HG02938 (cell line): Measurements from ENCODE around the gene ACP5.
"Not testable (repeated sequence)": the region's sequence is repeated elsewhere in the genome, so short reads cannot be mapped to it uniquely, and the experiment has no call there.

Experiments used
- ATAC-seq: cut with Tn5 transposase; IDR thresholded peaks from one replicate; pipeline ENCODE4 v1.9.1; 2021; ENCODE audit warnings: mild to moderate bottlenecking, moderate library complexity; ENCODE audit not compliant: unreplicated experiment

Gene ACP5

DNA sequence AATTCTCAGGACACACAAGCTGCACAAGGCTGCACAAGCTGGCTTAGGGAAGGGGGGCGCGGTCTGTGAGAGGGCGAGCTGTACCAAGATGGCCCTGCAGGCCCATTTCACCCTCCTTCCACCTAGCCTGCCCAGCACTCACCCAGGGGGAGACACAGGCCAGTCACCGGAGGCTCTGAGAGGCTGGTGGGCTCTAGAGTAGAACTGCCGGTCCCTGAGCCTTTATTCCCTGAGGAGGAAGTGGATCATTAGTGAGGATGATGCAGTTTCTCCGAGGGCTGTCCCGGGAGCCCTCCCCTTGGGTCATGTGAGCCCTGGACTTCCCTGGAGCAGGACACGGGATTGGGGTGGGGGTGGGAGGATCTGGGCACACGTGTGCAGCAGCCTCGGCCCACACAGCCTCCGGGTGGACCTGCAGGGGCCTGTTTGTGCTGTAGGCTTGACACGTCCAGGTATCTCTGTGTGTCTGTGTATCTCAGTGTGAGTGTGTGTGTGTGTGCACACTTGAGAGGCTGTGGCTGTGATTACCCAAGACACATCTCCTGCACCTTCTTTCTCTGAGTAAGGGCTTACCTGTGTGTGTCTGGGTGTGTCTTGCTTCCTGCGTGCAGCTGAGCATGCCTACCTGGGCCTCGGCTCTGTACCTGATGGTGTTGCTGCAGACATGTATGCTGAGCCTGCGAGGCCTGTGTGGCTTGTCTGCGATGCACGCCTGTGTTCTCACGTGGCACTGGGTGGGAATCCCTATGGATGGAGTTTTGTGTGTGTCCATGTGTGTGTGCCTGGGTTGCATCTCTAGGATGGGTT, at the start of gene ACP5:
Gene ACP5, minus strand, starts transcription at position 195 of the 807 bp plus-strand sequence. CDS start 328 bp downstream, outside the sequence.
- ATAC-seq: no peak

DNA sequence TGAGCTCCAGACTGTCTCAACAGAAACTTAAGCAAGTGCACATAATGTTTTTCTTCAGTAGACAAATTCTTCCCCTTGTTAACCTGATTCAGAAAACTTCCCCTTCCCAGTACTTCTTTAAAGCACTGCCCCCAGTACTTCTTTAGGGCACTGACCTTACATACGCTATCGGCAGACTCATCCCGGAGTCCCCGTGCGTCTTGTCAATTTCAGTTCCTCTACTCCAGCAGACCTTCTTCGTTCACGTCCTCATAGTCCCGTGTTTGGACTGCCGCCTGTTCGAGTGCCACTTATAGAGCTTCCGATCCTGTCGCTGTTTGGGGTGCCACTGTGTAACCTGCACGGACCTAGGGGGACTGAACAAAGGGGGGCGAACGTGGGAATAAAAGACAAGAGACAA, 48.8 kb upstream of the ACP5 start:
- ATAC-seq: no peak

DNA sequence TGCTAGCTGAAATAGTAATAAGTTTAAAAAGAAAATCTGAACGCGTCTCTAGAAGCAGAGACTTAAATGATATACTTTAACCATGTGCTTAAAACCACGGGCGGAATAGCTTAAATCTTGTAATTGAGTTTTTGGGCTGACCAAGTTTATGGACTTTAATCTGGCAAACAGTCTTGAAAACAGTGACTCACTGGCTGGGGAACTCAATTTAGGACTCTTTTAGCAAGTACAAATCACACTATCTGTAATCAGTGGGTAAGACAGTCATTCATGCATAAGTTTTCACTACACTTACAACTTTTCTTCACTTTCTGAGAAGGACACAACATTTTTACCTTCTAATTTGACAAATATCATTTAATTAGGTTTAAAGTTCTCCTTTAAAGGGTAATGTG, 46.6 kb upstream of the ACP5 start:
- ATAC-seq: no peak

DNA sequence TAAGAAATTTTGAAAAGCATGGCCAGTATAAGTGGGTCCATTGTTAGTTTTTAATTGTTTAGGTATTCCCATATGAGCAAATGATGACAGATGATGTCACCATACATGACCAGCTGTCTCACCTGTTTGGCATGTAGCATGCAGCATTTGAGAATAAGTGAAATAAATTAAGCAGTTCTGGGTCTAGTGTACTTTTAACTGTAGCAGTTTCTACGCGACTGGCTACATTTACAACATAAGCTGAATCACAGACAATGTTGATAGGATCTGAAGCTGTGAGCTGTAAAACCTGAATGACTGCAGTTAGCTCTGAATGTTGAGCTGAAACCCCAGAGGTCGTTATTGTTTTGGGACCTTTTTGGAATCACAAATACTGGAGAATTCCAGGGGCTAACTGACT, 45.0 kb upstream of the ACP5 start:
- not testable (repeated sequence) for ATAC-seq

DNA sequence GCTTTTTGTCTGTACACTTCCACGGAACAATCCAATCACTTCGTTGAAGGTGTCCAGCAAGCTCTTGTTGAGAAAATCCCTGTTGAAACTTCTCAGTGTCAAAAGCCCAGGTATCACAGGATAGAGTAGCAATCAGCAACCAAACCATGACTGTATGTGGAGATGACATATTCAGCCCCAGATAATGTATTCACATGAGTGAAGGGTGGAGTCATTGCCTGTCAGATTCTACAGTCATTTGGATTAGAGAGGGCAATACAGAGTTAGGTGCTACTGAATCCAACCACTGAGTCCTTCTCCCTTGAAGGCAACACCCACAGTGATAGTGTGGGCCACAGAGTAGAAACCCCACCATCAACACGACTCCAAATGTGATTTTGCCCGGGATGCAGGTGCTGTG, 43.1 kb upstream of the ACP5 start:
- ATAC-seq: no peak

DNA sequence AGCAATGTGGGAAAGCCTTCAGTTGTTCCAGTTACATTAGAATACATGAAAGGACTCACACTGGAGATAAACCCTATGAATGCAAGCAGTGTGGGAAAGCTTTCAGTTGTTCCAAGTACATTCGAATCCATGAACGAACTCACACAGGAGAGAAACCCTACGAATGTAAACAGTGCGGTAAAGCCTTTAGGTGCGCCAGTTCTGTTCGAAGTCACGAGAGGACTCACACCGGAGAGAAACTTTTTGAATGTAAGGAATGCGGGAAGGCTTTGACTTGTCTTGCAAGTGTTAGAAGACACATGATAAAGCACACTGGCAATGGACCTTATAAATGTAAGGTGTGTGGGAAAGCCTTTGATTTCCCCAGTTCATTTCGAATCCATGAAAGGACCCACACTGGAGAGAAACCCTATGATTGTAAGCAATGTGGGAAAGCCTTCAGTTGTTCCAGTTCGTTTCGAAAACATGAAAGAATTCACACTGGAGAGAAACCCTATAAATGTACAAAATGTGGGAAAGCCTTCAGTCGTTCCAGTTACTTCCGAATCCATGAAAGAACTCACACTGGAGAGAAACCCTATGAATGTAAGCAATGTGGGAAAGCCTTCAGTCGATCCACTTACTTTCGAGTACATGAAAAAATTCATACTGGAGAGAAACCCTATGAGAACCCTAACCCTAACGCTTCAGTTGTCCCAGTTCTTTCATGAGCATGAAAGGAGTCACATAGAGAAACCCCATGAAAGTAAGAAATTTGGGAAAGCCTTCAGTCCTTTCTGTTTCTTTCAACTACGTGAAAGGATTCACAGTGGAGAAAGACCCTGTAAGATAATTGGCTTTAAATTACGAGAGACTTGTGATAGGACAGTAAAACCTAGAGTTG, 40.0 kb upstream of the ACP5 start:
- ATAC-seq: no peak

DNA sequence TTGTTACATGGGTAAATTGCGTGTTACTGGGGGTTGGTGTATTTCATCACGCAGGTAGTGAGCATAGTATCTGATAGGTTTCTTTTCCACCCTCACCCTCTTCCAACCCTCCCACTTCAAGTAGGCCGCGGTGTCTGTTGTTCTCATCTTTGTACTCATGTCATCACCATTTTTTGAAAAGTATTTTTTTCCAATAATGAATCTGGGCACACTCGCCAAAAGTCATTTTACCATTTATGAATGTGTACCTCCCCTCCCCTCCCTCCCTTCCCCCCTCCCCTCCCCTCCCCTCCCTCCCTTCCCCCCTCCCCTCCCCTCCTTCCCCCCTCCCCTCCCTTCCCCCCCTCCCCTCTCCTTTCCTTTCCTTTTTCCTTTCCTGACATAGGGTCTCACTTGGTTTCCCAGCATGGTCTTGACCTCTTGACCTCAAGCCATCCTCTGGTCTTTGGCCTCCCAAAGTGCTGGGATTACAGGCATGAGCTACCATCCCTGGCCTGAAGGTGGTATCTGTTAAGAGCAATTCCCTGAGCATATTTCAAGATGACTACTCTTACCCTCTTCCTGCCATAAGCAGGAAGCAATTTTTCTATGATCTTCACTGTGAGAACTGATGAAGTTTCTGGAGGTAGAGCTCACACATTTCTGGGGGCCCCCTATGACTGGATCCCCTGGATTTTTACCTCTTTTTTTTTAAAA, 35.5 kb upstream of the ACP5 start:
- ATAC-seq: no peak

DNA sequence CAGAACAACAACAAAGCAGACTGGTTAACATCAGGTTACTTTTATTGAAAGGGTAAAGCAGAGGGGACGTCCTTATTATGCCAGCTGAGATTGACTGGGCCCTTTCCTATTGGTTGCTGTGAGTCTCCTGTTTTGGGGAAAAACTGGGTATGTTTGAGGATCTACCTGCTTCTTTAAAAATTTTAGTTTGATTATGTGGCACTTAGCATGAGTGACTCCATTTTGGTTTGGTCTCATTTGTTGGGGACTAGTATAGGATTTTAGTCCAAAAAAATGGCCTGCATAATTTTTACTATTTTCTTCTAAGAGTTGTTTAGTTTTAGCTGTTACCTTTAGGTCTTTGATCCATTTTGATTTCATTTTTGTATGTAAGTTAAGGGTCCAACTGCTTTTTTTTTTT, 34.3 kb upstream of the ACP5 start:
- no peak for ATAC-seq

DNA sequence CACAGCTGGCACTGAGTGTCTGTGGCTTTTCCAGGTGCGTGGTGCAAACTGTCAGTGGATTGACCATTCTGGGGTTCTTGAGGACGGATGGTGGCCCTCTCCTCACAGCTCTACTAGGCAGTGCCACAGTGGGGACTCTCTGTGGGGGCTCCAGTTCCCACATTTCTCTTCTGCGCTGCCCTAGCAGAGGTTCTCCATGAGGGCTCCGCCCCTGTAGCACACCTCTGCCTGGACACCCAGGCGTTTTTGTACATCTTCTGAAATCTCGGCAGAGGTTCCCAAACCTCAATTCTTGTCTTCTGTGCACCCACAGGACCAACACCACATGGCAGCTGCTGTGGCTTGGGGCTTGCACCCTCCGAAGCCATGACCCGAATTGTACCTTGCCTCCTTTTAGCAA, 29.0 kb upstream of the ACP5 start:
- ATAC-seq: no peak

DNA sequence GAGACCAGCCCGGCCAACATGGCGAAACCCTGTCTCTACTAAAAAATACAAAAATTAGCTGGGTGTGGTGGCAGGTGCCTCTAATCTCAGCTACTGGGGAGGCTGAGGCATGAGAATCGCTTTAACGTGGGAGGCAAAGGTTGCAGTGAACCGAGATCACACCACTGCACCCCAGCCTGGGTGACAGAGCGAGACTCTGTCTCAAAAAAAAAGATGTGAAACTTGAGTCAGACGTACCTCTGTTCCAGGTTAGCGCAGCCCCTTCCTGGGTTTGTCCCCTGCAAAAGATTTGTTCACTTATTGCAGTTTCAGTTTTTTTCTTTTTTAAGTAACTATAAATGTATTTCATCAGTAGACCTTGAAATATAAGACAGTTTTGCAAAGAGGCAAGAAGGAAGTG, 22.3 kb upstream of the ACP5 start:
- not testable (repeated sequence) for ATAC-seq

DNA sequence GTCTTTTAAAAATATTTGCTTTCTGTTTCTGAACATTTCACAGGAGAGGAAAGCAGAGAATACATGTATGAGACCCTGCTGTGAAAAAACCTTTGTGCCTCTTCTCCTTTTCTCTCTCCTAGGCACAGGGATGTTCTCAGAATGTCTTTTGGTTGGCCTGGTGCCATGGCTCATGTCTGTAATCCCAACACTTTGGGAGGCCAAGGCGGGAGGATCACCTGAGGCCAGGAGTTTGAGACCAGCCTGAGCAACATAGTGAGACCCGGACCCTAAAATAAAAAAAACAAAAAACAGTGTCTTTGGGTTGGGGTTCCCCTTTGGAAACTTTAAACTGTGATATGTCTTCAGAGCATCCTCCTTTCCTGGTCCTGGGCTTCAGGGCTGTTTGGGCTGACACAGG, 21.3 kb upstream of the ACP5 start:
- ATAC-seq: no peak

DNA sequence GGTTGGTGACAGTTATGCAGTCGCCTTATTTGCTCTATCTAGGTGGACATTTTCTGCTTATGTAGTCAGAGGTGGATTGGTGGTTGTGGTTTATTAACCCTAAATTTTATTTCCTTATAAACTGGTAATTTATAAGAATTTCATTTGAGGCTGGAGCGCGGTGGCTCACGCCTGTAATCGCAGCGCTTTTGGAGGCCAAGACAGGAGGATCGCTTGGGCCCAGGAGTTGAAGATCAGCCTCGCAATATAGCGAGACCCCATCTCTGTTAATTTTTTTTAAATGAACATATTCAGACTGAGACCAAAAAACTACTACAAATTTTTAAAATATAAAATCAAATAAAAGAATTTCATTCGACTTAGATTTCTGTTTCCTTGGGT, 20.6 kb upstream of the ACP5 start:
- ATAC-seq: no peak

DNA sequence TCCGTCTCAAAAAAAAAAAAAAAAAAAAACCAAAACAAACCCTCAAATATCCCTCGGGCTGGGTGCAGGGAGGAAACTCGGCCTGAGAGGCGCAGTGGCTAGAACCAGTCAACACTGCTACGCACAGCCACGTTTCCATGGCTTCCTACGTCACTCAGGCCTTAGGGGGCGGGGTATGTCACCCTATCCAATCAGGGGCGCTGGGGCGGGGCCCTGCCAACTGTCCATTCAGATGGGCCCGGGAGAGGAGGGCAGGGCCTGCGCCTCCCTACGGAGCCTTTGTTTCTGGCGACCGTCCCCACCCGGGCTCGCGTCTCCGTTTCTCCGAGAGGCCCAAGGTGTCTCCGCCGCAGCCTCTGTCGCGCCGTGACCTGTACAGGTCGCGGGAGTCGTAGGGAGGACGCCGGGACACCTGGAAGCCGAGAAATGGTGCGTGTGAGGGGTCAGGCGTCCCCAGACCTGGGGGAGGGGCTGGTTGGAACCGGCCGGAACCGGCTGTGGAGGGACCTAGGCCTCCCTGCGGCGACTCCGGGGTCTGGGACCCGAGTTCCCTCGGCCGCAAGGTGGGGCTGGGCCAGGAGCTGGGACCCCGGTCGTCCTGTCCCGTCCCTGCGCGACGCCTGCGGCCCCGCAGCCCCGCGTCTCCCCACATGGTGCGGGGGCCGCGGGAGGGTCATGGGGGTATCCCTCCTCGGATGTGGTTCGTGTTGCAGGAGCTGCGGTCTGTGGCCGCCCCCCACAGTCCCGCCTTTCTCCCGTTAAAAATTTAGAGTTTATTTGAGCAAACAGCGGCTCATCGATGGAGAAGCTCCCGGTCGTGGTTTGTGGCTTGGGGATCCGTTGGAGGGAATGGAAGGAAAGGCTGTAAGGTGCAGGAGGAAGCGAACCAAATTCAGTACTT, 20.0 kb upstream of the ACP5 start, which contains the start of gene ZNF627:
Gene ZNF627, plus strand, starts transcription at position 282 of the 901 bp plus-strand sequence. Its CDS starts 145 bp downstream, at position 427.
- ATAC-seq: peak; percentile 98

DNA sequence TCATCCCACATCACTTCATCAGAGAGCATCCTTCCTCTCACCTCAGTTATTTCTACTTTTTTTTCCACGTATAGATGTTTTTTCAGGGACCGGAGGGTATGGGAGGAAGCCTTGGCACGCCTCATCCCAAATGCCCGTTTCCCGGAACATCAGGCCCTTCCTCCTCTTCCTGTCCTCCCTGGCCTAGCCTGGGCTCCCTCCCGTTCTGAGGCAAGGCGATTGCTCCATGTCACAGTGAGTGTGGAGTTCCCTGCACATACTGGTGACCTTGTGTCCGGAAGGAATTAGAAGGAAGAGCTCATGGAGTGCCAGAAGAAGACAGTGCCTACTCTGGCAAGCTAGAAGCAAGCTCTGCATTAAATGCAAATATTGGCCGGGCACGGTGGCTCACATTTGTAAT, 18.7 kb upstream of the ACP5 start:
- ATAC-seq: no peak

DNA sequence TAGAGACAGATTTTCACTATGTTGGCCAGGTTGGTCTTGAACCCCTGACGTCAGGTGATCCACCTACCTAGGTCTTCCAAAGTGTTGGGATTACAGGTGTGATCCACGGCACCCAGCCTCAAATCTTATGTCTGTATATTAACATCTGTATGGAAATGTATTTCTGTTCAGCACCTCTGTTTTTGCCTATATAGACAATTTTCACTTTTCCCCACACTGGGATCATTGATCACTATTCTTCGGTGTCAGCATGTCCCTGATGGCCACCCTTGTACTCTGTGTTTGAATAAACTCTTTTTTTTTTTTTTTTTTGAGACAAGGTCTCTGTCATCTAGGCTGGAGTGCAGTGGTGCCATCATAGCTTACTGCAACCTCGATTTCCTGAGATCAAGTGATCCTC, 16.6 kb upstream of the ACP5 start:
- no peak for ATAC-seq

DNA sequence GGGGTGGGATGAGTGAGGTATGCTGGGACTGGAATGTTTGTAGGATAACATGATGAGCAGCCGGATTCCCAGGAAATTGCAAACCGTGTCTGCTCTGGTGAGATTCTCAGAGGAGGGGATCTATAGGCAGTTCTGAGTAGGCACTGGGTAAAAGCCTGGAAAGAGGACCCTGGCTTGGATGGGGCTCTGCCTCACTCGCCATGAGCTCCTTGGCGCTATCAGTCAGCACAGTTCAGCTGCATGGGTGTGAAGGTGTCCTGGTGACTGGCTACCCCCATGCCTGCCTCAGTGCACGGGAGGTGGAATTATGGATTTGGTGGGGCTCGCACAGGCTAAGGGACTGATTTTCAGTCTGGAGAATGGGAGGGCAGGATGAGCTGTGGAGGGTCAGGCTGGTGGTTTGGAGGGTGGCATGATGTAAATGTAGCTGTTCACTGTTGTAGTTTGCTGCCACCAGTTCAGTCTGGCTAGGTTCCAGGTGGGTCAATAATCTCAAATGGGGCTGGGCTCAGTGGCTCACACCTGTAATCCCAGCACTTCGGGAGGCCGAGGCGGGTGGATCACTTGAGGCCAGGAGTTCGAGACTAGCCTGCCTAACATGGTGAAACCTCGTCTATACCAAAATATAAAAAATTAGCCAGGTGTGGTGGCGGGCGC, 10.7 kb upstream of the ACP5 start:
- no peak for ATAC-seq

DNA sequence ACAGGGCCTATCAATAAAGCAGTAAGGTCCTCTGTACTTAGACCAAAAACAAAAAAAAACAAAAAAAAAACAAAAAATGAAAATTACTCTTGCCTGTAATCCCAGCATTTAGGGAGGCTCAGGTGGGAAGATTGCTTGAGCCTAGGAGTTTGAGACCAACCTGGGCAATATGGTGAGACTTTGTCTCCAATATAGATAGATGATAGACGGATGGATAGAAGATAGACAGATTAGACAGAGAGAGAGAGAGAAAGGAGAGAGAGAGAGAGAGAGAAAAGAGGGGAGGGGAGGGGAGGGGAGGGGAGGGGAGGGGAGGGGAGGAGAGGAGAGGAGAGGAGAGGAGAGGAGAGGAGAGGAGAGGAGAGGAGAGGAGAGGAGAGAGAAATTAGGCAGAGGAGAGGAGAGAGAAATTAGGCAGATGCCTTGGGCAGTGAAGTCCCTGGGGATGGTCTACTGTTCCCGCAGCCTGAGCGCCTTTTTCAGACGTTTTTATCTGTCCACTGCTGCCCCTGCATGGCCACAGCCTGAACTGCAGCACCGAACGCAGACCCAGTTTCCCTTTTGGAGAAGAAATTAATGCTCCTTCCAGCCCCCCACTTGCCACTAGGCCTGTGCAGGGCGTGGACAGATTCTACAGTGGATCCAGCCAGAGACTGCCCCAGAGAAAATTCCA, 10.0 kb upstream of the ACP5 start:
- ATAC-seq: no peak

DNA sequence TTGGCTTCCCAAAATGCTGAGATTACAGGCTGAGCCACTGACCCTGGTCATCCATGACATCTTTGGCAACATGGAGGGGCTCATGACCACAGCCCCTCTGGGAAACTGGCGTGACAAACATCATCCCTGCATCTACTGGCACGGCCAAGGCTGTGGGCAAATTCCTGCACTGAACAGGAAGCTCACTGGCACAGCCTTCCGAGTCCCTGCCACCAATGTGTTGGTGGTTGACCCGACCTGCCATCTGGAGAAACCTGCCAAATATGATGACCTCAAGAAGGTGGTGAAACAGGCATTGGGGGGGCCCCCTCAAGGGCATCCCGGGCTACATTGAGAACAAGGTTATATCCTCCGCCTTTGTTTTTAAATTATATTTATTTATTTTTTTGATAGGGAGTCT, 8.9 kb upstream of the ACP5 start:
- no peak for ATAC-seq

DNA sequence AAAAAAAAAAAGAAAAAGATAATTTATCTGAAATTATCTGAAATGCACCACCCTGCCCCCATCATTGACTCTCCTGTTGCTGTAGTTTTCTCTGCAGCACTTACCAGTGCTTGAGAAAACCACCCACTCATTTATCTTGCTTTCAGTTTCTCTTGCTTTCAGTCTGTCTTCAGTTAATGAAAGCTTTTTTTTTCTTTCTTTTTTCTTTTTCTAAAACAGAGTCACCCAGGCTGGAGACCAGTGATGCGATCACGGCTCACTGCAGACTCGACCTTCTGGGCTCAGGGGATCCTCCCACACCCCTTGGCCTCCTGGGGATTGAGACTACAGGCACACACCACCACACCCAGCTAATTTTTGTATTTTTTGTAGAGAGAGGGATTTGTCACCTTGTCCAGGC, 4.3 kb upstream of the ACP5 start:
- ATAC-seq: peak; percentile 82
